HG02678 (cell line): ENCODE data around the gene BAIAP2.

Experiments used
- ATAC-seq: cut with Tn5 transposase; IDR thresholded peaks from one replicate; pipeline ENCODE4 v1.9.1; 2021; ENCODE audit warnings: mild to moderate bottlenecking, moderate library complexity; ENCODE audit not compliant: unreplicated experiment

The BAIAP2 gene

GRCh38 chr17:81120149-81120484, 85.2 kb downstream of the BAIAP2 start:
- no peak for ATAC-seq

GRCh38 chr17:81120695-81121621, 86.0 kb downstream of the BAIAP2 start:
- no peak for ATAC-seq

- ATAC-seq = no peak
Measured at GRCh38 chr17:81121841-81122733, 87.1 kb downstream of the BAIAP2 start.

- no peak for ATAC-seq
Measured at GRCh38 chr17:81123052-81124048, 88.4 kb downstream of the BAIAP2 start.

- ATAC-seq = no peak
Measured at GRCh38 chr17:81124377-81124776, 89.4 kb downstream of the BAIAP2 start.

- ATAC-seq = no peak
Measured at GRCh38 chr17:81125573-81126081, 90.7 kb downstream of the BAIAP2 start.

GRCh38 chr17:81126281-81127132, 91.6 kb downstream of the BAIAP2 start:
- ATAC-seq = no peak

- no peak for ATAC-seq
Measured at GRCh38 chr17:81127133-81127455, 92.1 kb downstream of the BAIAP2 start.

- ATAC-seq = no peak
Measured at GRCh38 chr17:81127526-81128177, 92.7 kb downstream of the BAIAP2 start.

- ATAC-seq = no peak
Measured at GRCh38 chr17:81128338-81128737, 93.4 kb downstream of the BAIAP2 start.

- ATAC-seq = no peak
Measured at GRCh38 chr17:81128774-81129173, 93.8 kb downstream of the BAIAP2 start.

GRCh38 chr17:81129289-81129688, 94.3 kb downstream of the BAIAP2 start:
- no peak for ATAC-seq

GRCh38 chr17:81129711-81130367, 94.9 kb downstream of the BAIAP2 start:
- no peak for ATAC-seq

- ATAC-seq = no peak
Measured at GRCh38 chr17:81130385-81131361, 95.7 kb downstream of the BAIAP2 start.

GRCh38 chr17:81131486-81132196, 96.7 kb downstream of the BAIAP2 start:
- no peak for ATAC-seq

GRCh38 chr17:81132197-81132540, 97.2 kb downstream of the BAIAP2 start:
- ATAC-seq = no peak
